GM21786 (cell line): ENCODE measurements around the gene SHOC2.
"Not testable (repeated sequence)": the region's sequence is repeated elsewhere in the genome, so short reads cannot be mapped to it uniquely, and the experiment has no call there.

Experiments used
- ATAC-seq: cut with Tn5 transposase; IDR thresholded peaks from one replicate; pipeline ENCODE4 v1.9.1; 2021; ENCODE audit not compliant: unreplicated experiment

The SHOC2 gene

GRCh38 chr10:110901954-110902819, 17.2 kb upstream of the SHOC2 start:
- no peak for ATAC-seq

- peak; percentile 68 for ATAC-seq
Observed at GRCh38 chr10:110903280-110904278, 15.8 kb upstream of the SHOC2 start.

GRCh38 chr10:110910138-110910537, 9.3 kb upstream of the SHOC2 start:
- ATAC-seq: no peak

- ATAC-seq: no peak
Observed at GRCh38 chr10:110912374-110912773, 7.0 kb upstream of the SHOC2 start.

DNA sequence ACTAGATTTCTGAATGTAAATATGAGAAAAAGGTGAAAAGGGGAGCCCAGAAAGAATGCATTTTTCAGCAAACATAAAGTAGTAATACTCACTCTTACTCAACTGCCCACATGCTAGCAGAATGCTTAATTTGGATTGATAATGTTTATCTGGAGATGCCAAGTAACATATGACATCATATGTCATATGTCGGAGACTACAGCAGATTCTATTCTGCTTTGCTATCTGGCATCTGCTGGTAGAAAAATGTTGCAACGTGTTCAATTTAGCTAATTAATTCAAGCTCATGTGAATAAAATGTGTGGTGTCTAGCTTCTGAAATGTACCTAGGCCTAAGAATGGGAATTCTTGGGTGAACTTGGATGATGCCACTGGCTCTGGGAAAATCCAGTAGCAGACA, 5.0 kb upstream of the SHOC2 start:
- no peak for ATAC-seq

DNA sequence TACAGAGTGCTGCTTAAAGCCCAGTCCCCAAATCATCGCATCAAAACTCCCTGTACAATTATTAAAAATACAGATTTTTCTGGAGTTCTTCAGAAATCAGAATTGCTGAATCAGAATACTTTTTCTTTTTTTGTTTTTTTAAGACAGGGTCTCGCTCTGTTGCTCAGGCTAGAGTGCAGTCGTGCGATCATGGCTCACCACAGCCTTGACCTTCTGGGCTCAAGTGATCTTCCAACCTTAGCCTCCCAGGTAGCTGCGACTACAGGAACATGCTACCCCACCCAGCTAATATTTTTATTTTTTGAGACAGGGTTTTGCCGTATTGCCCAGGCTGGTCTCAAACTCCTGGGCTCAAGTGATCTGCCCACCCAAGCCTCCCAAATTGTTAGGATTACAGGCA, 4.4 kb upstream of the SHOC2 start:
- no peak for ATAC-seq

DNA sequence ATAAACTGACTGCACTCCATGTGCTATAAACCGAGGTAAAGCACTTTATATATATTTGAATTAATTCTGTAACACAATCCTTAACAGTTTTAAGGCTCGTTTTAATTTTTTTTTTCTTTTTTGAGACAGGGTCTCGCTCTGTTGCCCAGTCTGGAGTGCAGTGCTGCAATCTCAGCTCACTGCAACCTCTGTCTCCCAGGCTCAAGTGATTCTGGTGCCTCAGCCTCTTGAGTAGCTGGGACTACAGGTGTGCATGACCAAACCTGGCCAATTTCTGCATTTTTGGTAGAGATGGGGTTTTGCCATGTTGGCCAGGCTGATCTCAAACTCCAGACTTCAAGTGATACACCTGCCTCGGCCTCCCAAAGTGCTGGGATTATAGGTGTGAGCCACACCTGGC, 3.8 kb upstream of the SHOC2 start:
- ATAC-seq: not testable (repeated sequence)

- ATAC-seq: no peak
Observed at GRCh38 chr10:110916554-110917346, 2.7 kb upstream of the SHOC2 start.

DNA sequence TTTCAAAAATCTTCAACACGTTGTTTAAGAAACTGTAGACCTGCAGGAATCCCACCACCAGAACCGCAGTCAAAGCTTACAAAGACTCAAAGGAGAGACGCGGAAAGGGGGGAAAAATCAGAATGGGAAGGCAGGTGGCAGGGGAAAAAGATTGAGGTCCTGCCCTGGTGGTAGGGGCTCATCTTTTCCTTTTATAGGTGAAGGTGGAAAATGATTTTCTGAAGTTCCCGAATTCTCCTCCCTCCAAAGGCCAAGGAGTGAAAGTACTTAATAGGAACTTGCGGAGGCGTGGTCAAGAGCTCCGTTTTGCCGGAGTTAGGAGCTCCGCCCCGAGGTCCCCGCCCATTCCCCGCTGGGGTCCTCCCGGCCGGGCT, 1.1 kb upstream of the SHOC2 start:
- no peak for ATAC-seq

- ATAC-seq: peak; percentile 77
Observed at GRCh38 chr10:110918643-110919348, 608 bp upstream of the SHOC2 start, which contains the start of gene BBIP1. TSS of gene BBIP1 (minus strand) at chr10:110919180. CDS start at chr10:110918157, 1,023 bp downstream.

GRCh38 chr10:110919971-110920881, 822 bp downstream of the SHOC2 start:
- peak; percentile 26 for ATAC-seq

GRCh38 chr10:110923856-110924493, 4.6 kb downstream of the SHOC2 start:
- ATAC-seq: peak; percentile 22

GRCh38 chr10:110927461-110927860, 8.1 kb downstream of the SHOC2 start:
- ATAC-seq: no peak

DNA sequence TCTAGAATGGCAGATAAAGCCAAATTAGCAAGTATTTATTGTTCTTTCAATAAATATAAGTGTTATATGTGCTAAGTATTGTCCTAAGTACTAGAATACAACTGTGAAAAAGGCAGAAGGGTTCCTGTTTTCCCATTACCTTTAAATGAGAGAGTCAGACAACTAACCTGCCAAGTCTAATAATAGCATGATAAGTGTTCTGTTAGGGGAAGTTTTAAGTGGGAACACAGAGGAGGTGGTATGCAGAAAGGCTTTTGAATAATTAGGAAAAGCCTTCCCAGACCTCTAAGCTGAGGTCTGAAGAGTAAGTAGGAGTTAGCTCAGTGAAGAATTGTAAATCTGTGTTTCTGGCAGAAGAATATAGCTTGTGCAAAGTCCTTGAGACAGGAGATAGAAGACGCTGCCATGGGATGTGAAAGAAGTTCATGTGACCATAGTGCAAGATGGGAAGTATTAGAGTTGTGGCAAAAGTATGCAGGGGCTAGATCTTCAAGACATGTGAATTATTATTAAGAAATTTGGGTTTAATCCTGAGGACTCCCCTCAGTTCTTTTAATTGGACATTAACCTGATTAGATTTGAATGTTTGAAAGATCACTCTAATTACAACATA, 12.5 kb downstream of the SHOC2 start:
- no peak for ATAC-seq

GRCh38 chr10:110932505-110933180, 13.2 kb downstream of the SHOC2 start:
- no peak for ATAC-seq

- no peak for ATAC-seq
Observed at GRCh38 chr10:110936757-110937156, 17.4 kb downstream of the SHOC2 start.

GRCh38 chr10:110939419-110939818, 20.0 kb downstream of the SHOC2 start:
- ATAC-seq: no peak
